Ramos (cell line): ENCODE data around the gene KCNMB1.

Source experiments
- in situ Hi-C: fragments of 300-500 bp; cut with MboI; formaldehyde crosslinking; loops from one replicate; pipeline ENCODE4 v1.14.3; 2022; ENCODE audit warnings: low sequenced_read_pairs; ENCODE audit not compliant: unreplicated experiment

The KCNMB1 gene

DNA sequence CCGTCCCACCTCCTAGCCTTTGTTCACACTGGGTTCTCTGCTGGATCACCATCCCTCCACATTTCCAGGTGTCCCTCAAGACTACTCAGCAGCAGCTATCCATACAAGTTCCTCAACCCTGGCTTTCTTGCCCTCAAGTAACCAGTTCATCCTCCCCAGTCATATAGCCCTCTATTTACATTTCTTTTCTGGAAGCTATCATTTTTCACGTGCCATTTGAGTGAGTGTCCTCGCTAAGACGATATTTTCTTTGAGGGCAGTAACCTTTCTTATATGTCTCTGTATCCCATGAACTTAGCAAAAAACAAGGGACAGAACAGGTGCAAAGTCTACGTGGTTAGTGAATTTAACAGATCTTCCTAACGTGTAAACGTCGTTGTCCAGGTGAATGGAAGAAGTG is 29.6 kb upstream of the KCNMB1 start:
- in situ Hi-C loops, result no loop called here

DNA sequence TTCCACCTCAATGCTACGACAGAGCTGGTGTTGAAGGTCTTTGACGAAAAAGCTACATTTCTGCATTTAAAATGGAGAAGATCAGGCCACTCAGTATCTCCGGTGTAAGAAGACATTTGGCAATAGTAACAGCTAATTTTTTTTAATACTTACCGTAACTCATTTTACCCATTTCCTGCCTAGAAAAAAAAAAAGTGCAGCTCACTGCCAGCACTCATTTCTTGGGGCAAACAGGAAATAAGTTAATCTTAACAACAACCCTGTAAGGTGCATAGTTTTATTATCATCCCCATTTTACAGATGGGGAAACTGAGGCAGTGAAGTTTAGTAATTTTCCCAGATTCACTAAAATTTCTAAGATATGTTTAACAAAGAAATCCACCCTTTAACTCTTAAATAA is 27.4 kb upstream of the KCNMB1 start:
- in situ Hi-C loops, result no loop called here

DNA sequence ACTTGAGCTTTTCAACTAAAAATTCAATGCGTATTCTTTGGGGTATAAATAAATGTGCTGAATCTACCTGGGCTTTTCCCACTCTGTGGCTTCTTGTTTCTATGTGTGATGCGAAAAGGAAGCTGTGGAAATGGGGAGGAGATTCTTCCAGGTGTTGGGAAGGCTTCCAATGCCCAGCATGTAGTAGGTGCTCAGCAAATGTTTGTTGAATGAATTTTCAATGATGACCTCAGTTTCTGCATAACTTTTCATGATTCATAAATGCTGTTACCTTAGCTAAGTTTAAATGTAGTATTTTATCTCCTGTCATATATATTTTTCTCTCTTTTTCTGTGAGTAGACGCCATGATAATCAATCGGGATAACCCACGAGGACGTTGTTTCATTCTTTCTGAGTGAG is 25.6 kb upstream of the KCNMB1 start:
- in situ Hi-C loops, result no loop called here

DNA sequence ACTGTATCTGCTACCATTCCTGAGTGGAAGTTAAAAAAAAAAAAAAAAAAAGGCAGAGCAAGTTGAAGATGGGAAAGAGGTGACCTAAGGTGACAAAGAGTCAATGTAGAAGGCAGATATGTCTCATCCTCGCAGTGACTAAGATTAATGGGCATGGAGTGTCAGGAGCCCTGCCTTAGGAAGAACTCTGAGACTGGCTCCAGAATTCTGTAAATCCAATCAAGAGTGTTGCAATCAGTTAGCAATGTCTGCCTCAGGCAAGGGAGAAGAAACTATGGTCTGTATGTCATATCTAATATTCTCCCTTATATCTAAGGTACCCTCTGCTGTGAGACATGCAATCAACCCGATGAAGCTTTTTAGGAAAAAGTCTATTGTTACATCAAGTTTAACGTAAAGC is 24.7 kb upstream of the KCNMB1 start:
- in situ Hi-C loops, result no loop called here

DNA sequence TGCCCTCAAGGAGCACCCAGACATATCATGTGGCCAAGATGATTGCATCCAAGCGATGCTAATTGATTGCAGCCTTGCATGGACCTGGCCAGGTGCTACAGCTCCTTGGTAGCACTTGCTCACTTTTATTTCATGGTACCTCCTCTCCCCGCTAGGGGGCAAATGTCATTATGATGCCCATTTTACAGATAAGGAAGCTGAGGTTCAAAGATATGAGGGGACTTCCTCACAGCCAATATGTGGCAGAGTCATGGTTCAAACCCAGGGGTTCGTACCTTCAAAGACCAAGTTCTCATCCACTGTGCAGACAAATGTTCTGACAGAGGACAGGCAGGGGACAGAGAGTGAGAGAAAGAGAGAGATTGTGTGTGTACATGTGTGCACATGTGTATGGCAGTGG is 21.9 kb upstream of the KCNMB1 start:
- in situ Hi-C loops, result no loop called here

DNA sequence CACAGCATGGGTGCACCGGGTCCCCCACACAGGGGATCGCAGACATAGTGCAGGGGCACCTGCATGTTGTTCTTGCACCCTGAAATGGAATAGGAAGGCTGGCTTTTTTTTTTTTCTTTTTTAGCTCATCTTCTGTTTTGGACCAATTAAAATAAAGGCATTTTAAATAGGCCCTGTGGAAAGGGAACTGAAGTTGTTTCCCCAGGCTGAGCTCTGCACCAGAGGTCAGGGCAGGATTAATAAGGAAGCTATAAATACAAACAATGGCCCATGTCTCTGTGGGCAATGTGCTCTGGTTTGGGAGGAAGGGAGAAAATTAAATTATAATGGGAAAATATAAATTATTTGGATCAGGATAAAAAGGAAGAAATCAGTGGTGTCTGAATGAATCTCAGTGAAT is 21.2 kb upstream of the KCNMB1 start:
- in situ Hi-C loops, result no loop called here

DNA sequence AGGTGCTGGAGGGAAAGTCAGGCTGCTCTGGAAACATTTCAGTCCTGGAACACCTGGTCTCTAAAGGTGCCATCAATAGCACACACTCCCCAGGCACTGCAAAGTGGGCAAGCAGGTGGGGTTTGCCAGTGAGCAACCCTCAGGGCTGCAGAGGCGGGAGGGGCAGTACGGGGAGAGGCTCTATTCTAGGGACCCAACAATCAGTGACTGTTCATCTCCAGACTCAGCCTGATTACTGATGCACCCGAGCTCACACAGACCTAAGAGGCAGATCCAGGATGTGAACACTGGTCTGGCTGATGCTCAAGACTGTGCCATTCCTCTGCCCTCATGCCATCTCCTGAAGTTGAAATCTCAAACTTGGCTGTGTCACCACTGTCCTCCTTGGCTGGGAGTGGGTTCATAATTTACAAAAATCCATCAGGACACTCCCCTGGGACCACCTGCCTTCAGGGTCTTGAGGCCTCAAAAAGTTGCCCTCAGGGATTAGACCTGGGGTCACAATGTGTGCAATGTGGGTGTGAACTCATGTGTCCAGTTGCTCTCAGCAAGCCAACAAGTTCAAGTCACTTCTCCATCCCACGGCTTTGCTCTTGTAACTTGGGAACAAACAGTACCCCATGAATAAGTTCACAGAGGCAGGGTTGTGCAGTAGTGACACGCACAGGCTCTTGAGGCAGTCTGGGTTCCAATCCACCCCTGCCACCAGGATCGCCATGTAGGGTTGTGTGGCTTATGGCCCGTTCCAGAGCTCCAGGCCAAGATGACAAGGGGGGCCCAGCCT is 19.9 kb upstream of the KCNMB1 start:
- in situ Hi-C loops, result no loop called here

DNA sequence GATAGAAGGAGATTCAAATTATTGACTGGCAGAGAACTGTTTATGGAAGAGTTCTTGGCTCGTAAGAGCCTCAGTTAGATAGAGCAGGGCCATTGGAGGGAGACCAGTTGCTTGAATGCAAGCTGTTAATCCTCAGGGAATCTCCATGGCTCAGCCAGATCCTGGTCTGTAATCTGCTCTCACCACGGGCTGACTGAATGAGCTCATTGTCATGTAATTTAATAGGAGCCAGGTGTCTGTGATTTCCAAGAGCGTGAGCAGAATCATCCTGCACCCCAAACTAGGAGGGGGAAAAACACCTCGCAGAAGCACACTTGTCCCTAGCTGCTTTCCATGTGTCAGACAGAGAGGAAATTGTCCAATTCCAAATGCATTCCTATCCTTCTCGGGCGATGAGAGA is 19.1 kb upstream of the KCNMB1 start:
- in situ Hi-C loops, result no loop called here

DNA sequence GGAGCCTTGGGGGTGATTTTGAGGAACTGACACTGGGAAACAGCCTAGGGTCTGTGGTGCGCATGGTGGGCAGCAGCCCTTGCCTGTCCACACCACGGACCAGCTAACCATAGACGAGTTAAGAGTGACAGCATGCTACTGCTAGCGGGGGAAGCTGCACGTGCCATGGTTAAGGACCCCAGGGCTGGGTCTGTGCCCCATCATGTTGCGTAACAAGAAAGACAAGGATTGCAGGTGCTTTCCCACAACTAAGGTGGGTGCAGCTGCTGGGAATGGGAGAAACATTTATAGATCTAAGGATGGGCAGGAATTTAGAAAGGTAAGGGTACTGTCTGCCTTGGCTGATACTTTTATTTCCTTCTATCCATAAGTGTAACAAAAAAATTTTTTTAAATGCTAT is 17.9 kb upstream of the KCNMB1 start:
- in situ Hi-C loops, result no loop called here

DNA sequence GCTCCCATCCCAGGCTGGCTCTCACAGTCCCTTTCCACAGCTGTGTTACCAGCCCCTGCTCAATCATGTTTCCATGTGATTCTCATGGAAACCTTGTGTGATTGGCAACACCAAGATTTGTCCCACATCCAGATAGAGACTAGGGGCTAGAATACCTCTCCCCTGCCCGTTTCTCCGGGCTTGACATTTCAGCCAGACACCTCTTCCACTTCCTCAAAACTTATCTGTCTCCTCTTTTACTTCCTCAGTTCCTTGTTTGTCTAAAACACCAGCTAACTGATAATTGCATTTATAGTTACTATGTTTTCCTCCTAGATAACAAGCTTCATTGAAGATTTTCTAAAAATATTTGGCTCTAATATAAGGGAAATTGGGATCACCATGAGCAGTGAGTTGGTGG is 16.6 kb upstream of the KCNMB1 start:
- in situ Hi-C loops, result no loop called here

DNA sequence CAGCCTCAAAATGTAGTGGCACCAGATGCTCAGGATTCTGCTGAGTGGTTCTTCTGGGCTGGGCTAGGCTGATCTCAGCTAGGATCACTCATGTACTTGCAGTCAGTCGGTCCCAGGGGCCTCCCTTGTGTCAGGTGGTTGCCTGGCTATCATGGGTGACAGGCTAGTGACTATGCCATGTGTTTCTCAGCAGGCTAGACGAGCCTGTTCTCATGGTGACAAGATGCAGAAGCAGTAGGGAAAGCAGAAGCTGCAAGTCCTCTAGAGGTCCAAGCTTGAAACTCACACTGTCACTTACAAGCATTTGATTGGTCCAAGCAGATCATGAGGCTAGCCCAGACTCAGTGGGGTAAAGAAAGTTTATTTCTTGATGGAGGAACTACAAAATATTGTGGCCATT is 15.2 kb upstream of the KCNMB1 start:
- in situ Hi-C loops, result no loop called here

DNA sequence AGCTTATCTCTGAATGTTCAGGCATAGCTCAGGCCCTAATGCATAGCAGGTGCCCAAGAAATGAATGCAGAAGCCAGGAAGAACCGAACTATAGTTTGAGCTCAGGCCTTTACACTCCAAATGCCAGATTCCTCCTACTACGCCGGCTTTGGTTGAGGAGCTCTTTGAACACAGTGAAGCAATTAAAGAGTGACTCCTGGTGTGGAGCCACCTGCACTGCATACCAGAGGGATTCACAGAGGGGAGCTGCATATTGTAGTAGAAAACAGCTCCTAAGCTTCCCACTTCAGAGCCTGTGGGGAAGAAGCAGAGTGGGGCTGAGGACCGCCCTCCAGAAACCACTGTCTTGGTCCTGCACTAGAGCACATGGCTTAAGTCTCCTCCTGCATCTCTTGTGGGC is 14.5 kb upstream of the KCNMB1 start:
- in situ Hi-C loops, result no loop called here

DNA sequence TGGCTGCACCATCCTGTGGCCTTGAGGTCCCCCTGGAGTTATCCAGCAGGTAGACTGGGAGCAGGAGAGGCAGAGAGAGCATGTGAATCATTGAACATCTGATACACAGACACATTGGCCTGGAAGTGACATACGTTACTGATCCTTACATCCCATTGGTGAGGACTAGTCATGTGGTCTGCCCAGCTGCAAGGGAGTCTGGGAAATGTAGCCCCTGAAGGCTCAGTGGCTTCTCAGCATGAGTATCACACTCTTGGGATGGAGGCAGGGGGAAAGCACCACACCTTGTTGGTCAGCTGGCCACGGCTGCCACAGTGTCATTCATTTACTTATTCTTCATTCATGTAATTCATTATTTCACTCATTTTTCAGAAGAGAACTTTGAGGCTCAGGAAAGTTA is 13.3 kb upstream of the KCNMB1 start:
- in situ Hi-C loops, result no loop called here

DNA sequence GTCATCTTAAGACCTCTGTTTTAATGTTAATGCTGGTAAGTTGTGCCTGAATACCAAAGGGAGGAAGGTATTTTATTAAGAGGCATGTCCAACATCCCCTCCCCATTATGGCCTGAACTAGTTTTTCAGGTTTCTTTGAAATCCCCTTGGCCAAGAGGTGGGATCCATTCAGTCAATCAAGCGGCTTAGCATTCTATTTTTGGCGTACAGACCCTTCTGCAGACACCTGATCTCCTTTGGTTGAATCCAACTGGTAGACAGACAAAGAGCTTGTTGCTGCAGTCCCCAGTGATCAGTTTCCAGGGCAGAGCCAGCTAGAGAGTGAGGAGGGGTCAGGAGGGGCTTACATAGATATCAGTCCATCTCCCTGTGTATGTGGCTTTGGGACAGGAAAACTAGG is 7.9 kb upstream of the KCNMB1 start:
- in situ Hi-C loops, result no loop called here

DNA sequence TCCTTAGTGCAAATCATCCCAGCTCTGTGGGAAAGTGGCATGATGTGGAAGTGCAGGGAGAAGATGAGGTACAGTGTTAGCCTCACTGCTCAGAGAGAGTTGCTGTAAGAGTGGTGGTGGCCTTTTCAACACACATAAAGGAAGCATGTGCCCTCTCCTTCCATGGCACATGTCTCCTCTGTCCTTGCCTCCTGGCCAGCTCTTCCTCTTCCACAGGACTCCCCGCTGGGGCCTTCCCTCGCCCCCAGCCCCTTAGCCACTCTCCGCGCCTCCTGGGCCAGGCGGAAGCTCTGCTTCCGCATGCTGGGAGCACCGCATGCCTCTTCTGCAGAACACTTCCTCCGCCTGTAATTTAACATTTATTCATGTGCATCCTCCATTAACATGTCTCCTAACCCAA is 4.8 kb upstream of the KCNMB1 start:
- in situ Hi-C loops, result no loop called here

DNA sequence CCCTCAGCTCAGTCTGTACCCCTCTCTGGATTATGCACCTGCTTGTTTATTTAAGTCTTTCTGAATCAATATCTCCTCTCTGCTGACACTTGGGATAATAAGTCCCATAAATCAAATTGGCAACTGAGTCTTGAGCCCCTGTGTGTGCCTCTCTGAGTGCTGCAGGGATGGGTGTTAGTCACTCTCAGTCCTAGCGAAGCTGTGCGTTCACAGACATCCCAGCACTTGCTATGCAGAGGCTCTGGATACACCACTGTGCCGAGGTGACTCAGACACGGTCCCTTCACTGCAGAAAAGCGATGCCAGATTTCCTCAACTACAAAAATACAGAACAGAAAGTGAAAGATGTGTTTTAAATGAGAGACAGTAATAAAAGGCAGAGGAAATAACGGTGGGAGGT is 4.1 kb upstream of the KCNMB1 start:
- in situ Hi-C loops, result no loop called here

DNA sequence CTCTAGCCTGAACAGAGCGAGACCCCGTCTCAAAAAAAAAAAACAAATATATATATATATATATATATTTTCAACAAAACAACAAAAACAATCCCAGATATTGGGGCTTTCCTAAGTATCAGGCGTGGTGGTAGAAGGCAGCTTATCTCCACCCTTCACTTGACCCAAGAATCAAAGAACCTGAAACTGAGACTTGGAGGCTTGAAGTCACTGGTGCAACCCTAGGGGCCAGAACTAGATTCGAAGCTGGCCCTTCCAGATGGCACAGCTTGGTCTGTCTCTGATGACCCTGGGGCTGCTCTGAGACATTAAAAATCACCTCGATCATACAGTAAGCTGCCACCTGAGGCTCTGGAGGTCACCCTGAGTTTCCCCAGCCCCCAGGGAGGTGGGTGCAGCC is 1.3 kb upstream of the KCNMB1 start:
- in situ Hi-C loops, result no loop called here

DNA sequence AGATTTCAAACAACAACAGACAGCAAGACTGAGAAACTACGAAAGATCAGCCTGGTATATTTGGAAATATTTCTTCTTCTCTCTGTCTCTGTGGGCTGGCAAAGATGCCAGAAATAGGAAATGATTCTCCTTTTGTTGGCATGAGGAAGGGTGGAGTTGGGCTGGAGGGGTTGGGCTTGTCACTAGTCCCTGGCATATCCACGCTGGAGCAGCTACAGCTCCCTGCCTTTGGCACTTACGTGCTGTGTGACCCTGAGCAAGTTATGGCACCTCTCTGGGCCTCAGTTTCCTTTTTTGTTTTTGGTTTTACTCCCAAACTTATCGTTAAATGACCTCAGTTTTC is 354 bp upstream of the KCNMB1 start:
- in situ Hi-C loops, result no loop called here

DNA sequence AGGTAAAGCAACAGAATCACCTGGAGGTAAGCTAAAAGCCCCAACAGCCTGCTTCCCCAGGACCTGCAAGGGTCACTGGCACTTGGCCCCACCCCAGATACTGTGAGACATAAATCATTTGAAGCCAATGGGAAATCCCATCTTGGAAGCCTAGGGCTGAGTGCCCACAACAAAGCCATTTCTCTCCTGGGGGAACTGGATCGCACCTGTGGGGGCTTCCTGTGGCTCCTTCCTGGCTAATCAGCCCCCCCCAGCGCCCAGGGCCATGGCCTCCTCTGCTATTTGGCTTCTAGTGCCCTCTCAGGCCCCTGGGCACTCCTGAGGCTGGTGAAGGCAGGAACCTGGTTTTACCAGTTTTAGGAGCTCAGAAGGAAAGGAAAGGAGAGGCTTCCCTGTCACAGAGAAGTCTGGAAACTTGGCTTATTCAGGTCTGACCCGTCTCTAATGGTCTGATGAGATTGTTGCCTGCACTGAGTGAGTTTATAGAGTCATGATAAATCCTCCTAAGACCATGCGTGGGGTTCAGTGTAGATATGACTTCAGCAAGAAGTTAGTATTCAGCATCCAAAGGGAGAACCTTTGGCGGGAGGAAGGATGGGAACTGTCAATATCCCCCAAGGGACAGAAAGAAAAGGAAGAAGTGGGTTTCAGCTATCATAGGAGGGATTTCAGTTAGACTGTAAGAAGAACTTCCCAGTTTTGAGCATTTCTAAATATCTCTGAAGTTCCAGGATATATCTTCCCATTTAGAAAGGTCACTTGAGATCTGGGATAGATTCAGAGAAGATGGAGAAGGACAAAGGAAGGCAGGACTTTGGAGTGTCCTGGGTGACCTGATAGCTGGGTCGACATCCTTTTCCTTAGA is 1.2 kb downstream of the KCNMB1 start:
- in situ Hi-C loops, result no loop called here

DNA sequence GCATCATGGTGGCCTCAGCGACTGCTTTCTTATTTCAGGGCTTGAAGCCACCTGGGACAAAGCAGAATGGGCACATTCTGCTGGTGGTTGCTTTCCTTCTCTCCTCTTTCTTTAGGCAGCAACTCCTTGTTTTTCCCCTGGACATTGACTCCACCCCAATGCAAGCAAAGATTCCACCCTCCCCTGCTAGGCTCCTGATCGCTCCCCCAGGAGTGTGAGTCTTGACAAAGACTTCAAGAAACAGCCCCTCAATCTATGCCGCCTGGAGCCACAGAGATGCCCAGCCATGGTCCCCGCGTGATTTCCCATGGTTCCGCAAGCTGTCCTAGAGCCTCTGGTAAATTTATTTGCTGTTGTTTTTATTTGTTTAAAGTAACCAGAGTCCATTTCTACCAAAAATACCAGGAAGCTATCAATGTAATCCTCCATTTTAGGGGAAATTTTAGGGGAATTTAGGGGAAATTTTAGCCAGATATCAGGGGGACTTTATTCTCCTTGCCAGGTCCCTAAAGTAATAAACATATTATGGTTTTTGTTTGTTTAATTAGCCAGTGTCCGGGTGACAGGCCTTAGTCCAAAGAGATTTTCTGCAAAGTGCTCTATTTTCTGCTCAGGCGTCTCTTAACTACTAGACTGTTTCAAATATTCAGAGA is 2.3 kb downstream of the KCNMB1 start:
- in situ Hi-C loops, result no loop called here

DNA sequence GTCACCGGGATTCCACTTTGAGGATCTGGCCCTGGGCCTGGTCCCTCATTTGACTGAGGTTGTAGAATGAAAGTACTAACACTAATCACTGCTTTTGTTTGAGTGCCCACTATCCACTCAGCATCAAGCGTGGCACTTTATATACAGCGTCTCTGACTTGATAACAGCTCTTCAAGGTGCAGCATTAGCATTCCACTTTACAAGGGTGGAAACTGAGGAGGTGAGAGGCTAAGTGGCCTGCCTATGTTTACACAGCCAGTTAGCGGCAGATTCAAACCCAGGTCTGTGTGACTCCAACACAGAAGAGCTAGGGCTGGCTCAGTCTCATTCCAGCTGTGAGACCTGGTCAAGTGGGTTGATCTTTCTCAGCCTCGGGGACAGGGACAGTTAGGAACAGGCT is 5.9 kb downstream of the KCNMB1 start:
- in situ Hi-C loops, result no loop called here
